OCI-LY7 (cell line): Measurements from ENCODE around the gene EPHA6. TPM values are rescaled to one million over a fixed set of nuclear protein-coding genes. Genes with fewer than 3 reads are reported as not detected.

ENCODE experiments used
- BruUV-seq: library from RNA; stranded (reverse); fragments of 400-500 nt; replicated peaks from 2 replicates; lab custom pipeline; 2021; lab: Mats Ljungman, UMichigan
- CTCF ChIA-PET: fragments of 300-600 bp; sonication (Branson Sonifier 250); formaldehyde crosslinking; loops from one replicate; lab custom pipeline; 2022; ENCODE audit warnings: antibody characterized with exemption; ENCODE audit not compliant: unreplicated experiment; lab: Charles Lee
- POLR2A ChIA-PET: fragments of 300-600 bp; sonication (Branson Sonifier 250); formaldehyde crosslinking; loops from one replicate; lab custom pipeline; 2022; ENCODE audit warnings: antibody characterized with exemption; lab: Charles Lee
- DNase-seq: peaks from one replicate; pipeline ENCODE4 v3.0.0-alpha.2; 2015; ENCODE audit warnings: low spot score
- H2AFZ ChIP-seq: fragments of 200-600 bp; sonication (generic), shearing (Covaris generic); 2 replicates; pipeline ENCODE4 v1.6.1; 2014; ENCODE audit warnings: mild to moderate bottlenecking, antibody characterized with exemption, low read length, moderate library complexity
- H3K27ac ChIP-seq: fragments of 200-600 bp; sonication (generic); 2 replicates; pipeline ENCODE4 v1.5.1; 2014; ENCODE audit warnings: mixed run types, low read depth, mild to moderate bottlenecking, moderate library complexity, low read length, inconsistent platforms; ENCODE audit not compliant: poor library complexity, severe bottlenecking
- H3K36me3 ChIP-seq: fragments of 200-600 bp; sonication (generic); 2 replicates; pipeline ENCODE4 v1.6.1; 2014; ENCODE audit warnings: mild to moderate bottlenecking, antibody characterized with exemption, low read length, moderate library complexity, mixed read lengths; ENCODE audit not compliant: insufficient read depth
- H3K4me1 ChIP-seq: fragments of 200-600 bp; sonication (generic); 2 replicates; pipeline ENCODE4 v1.5.1; 2014; ENCODE audit warnings: mild to moderate bottlenecking, low read length; ENCODE audit not compliant: insufficient read depth, poor library complexity, severe bottlenecking
- H3K4me2 ChIP-seq: fragments of 200-600 bp; sonication (generic); 2 replicates; pipeline ENCODE4 v1.6.1; 2014; ENCODE audit warnings: mild to moderate bottlenecking, low read length
- H3K4me3 ChIP-seq: fragments of 200-600 bp; sonication (generic); 2 replicates; pipeline ENCODE4 v1.5.1; 2014; ENCODE audit warnings: mild to moderate bottlenecking, low read depth, low read length; ENCODE audit not compliant: poor library complexity, severe bottlenecking
- H3K79me2 ChIP-seq: fragments of 200-600 bp; sonication (generic); 2 replicates; pipeline ENCODE4 v1.6.1; 2016; ENCODE audit warnings: low read depth, mild to moderate bottlenecking, low read length, moderate library complexity, mixed read lengths; ENCODE audit not compliant: insufficient read depth
- H3K9me2 ChIP-seq: fragments of 200-600 bp; sonication (generic); 2 replicates; pipeline ENCODE4 v1.6.1; 2016; ENCODE audit warnings: mild to moderate bottlenecking, low read length, mixed read lengths; ENCODE audit not compliant: insufficient read depth
- H3K9me3 ChIP-seq: fragments of 200-600 bp; sonication (generic); 2 replicates; pipeline ENCODE4 v1.6.1; 2014; ENCODE audit warnings: mild to moderate bottlenecking, mixed run types, low read length, mixed read lengths
- H4K20me1 ChIP-seq: fragments of 200-600 bp; sonication (generic); 2 replicates; pipeline ENCODE4 v1.6.1; 2014; ENCODE audit warnings: mild to moderate bottlenecking, antibody characterized with exemption, low read length, moderate library complexity, mixed read lengths; ENCODE audit not compliant: insufficient read depth
- CTCF ChIP-seq: fragments of 200-600 bp; sonication (generic); conservative IDR thresholded peaks from 2 replicates; pipeline ENCODE4 v1.5.1; 2014; ENCODE audit warnings: mild to moderate bottlenecking, antibody characterized with exemption, low read length, moderate library complexity, mixed read lengths
- EZH2phosphoT487 ChIP-seq: fragments of 200-600 bp; sonication (generic); IDR thresholded peaks from 2 replicates; pipeline ENCODE4 v1.6.1; 2018; ENCODE audit warnings: low read depth, borderline replicate concordance, mild to moderate bottlenecking, mixed run types, antibody characterized with exemption, low read length, moderate library complexity, mixed read lengths
- intact Hi-C: fragments of 100-400 bp; cut with micrococcal nuclease; formaldehyde crosslinking; loops from one replicate; pipeline ENCODE4 v1.10.0; 2022; ENCODE audit not compliant: unreplicated experiment
- total RNA-seq, 2 experiments: library from RNA; depleted of rRNA in 1 of 2; stranded (reverse); fragments of >200 nt in 1 of 2; shearing (Covaris generic) in 1 of 2; gene quantifications; 2 replicates each; pipeline ENCODE4 v1.2.3, GENCODE V29; 2014 to 2022

The EPHA6 gene
- total RNA-seq, 2 experiments from 2014 or later, result not detected

- intact Hi-C loops, result no loop called here
- no peak for DNase-seq
- Histone ChIP-seq H3K9me3 (no peaks in the 10 kb centered on the region), H3K36me3 (no peaks in the 10 kb centered on the region), H3K4me1 (no peaks in the 10 kb centered on the region), H3K27ac (no peak overlapping the region), H2AFZ (no peak overlapping the region), H3K79me2 (no peaks in the 10 kb centered on the region), H3K4me2 (no peak overlapping the region), H3K9me2 (no peaks in the 10 kb centered on the region), H3K4me3 (no peak overlapping the region), H4K20me1 (no peaks in the 10 kb centered on the region)
- CTCF ChIA-PET, result no interaction called here
- BruUV-seq, result no TSS peak
- POLR2A ChIA-PET, result no interaction called here
- TF ChIP-seq CTCF (no peak), EZH2phosphoT487 (no peak)
These were observed 927.6 kb downstream of the EPHA6 start for GRCh38 chr3:97742036-97742435.

- TF ChIP-seq EZH2phosphoT487 (no peak), CTCF (no peak)
- intact Hi-C loops, result no loop called here
- H3K36me3 ChIP-seq, result no peaks in the 10 kb centered on the region
- no peak overlapping the region for H3K27ac ChIP-seq
- no peak overlapping the region for H2AFZ ChIP-seq
- BruUV-seq, result no TSS peak
- no peak overlapping the region for H3K4me3 ChIP-seq
- H4K20me1 ChIP-seq, result no peaks in the 10 kb centered on the region
- H3K4me1 ChIP-seq, result no peaks in the 10 kb centered on the region
- no peak overlapping the region for H3K4me2 ChIP-seq
- H3K9me3 ChIP-seq, result no peaks in the 10 kb centered on the region
- no peaks in the 10 kb centered on the region for H3K79me2 ChIP-seq
- no peak for DNase-seq
- POLR2A ChIA-PET, result no interaction called here
- CTCF ChIA-PET, result no interaction called here
- H3K9me2 ChIP-seq, result no peaks in the 10 kb centered on the region
These were observed 929.9 kb downstream of the EPHA6 start for GRCh38 chr3:97744289-97744688.

- Histone ChIP-seq H3K9me2 (no peaks in the 10 kb centered on the region), H4K20me1 (no peaks in the 10 kb centered on the region), H3K36me3 (no peaks in the 10 kb centered on the region), H3K4me1 (peaks cover 10% of the 10 kb centered on the region), H3K4me3 (peak overlapping the region; percentile 86), H2AFZ (peak overlapping the region; percentile 93), H3K79me2 (peaks cover 8% of the 10 kb centered on the region; the same call in 1 of the 2 replicates), H3K4me2 (peak overlapping the region; percentile 75), H3K9me3 (no peaks in the 10 kb centered on the region), H3K27ac (peak overlapping the region; percentile 48)
- CTCF ChIA-PET, result no interaction called here
- POLR2A ChIA-PET, result interaction anchor here (0.8 to 1.5 kb wide), 8 partner anchors 11 to 248 kb away, joined by 3 to 6 read pairs (median 4); no protein-coding TSS in a partner anchor
- BruUV-seq, result TSS peak; percentile 73
- no peak for DNase-seq
- intact Hi-C loops, result loop anchor here (5.0 kb wide), 1 partner anchor 209 kb away; the partner anchor contains the start of gene RIOX2
- no peak for TF ChIP-seq EZH2phosphoT487
- no peak for TF ChIP-seq CTCF
These were observed 949.4 kb downstream of the EPHA6 start for GRCh38 chr3:97763586-97764406.
